PFSK-1 (cell line): Measurements from ENCODE around the gene PAX8.
"Not testable (repeated sequence)": the region's sequence is repeated elsewhere in the genome, so short reads cannot be mapped to it uniquely, and the experiment has no call there.

Source experiments
- POLR2AphosphoS5 ChIP-seq: IDR thresholded peaks from 2 replicates; pipeline ENCODE4 v1.6.1; 2012; ENCODE audit warnings: low read depth, mild to moderate bottlenecking, control low read depth, low read length, moderate library complexity
- SIN3A ChIP-seq: IDR thresholded peaks from 2 replicates; pipeline ENCODE4 v1.6.1; 2012; ENCODE audit warnings: mild to moderate bottlenecking, low read length, moderate library complexity, borderline replicate concordance; ENCODE audit not compliant: insufficient read depth

DNA sequence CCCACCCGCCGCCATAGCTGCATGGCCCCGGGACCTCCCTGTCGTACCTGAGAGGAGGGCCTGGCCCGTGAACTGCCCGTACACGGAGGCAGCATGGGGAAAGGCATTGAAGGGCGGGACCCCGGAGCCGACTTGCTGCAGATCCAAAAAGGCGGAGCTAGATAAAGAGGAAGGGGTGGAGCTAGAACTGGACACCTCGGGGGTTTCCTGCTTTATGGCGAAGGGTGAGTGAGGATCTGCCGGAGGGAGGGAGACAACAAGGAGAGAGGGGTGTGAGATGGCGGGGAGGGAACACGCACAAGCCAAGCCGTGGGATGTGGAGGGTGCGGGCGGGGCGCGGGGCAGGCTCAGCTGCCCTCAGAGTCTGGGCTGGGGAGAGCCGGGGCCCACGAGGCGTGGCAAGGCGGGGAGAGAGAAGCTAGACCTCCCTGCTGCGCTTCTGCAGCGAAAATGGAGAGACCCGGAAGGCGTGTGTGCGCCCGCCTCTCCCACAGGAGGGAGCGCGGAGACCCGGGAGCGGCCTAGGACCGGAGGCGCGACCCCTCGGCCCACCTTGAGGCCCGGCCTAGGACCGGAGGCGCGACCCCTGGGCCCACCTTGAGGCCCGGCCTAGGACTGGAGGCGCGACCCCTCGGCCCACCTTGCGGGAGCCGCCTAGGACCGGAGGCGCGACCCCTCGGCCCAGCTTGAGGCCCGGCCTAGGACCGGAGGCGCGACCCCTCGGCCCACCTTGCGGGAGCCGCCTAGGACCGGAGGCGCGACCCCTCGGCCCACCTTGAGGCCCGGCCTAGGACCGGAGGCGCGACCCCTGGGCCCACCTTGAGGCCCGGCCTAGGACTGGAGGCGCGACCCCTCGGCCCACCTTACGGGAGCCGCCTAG is 43.1 kb downstream of the PAX8 start:
- peak; percentile 58; the same call in 1 of the 2 replicates for TF ChIP-seq POLR2AphosphoS5
- not testable (repeated sequence) for TF ChIP-seq SIN3A
